Measurements from ENCODE around the gene EMSY. TPM values are rescaled to one million over a fixed set of nuclear protein-coding genes. Genes with fewer than 3 reads are reported as not detected.

Gene EMSY
- total RNA-seq, 2 donors from 2014 or later, result 24.3 to 39.4 TPM

GRCh38 chr11:76480241-76480640 is 35.4 kb downstream of the EMSY start:
- Histone ChIP-seq H3K4me3 (no peak overlapping the region), H3K9me3 (no peaks in the 10 kb centered on the region), H3K4me1 (replicated peaks) (no peaks in the 10 kb centered on the region), H3K27me3 (replicated peaks; ENCODE audit: insufficient read depth) (no peaks in the 10 kb centered on the region), H3K27ac (no peak overlapping the region), H3K36me3 (no peaks in the 10 kb centered on the region)
- TF ChIP-seq POLR2AphosphoS5 (IDR thresholded peaks at IDR 0.05), result no peak
- no peak for TF ChIP-seq CTCF (IDR thresholded peaks at IDR 0.05)
- no peak for TF ChIP-seq POLR2A (IDR thresholded peaks at IDR 0.05)
- intact Hi-C loops (cut with DNase I), result no loop called here
- WGBS, result 97% methylated on average over 3 of the region's 3 CpGs
- DNase-seq (ENCODE audit: low spot score), result no peak

DNA sequence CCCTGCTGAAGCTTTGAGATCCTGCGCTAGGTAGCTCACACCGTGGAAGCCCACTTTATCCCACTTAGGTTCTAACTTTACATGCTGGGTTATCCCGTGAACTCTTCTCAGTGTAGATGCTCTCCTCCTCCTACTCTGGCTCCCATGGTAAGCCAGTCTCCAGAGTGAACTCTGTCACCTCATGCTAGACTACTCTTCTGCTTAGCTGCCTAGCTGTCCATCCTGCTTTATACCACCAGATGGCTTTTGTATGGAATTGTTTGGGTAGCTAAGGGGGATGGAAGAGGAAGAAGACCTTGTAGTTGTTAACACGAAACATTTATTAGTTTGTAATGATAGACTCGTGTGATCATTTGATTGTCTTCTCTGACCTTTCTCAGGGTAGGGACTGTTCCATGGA is 46.8 kb downstream of the EMSY start:
- WGBS, result 85% methylated on average over 5 of the region's 5 CpGs

GRCh38 chr11:76493040-76493439 is 48.2 kb downstream of the EMSY start:
- no peaks in the 10 kb centered on the region for H3K27me3 ChIP-seq (replicated peaks; ENCODE audit: insufficient read depth)
- DNase-seq (ENCODE audit: low spot score), result no peak
- H3K27ac ChIP-seq, result no peak overlapping the region
- no peaks in the 10 kb centered on the region for H3K4me1 ChIP-seq (replicated peaks)
- H3K4me3 ChIP-seq, result no peak overlapping the region
- H3K36me3 ChIP-seq, result no peaks in the 10 kb centered on the region
- no peak for TF ChIP-seq POLR2A (IDR thresholded peaks at IDR 0.05)
- TF ChIP-seq CTCF (IDR thresholded peaks at IDR 0.05), result no peak
- TF ChIP-seq POLR2AphosphoS5 (IDR thresholded peaks at IDR 0.05), result no peak
- intact Hi-C loops (cut with DNase I), result no loop called here
- H3K9me3 ChIP-seq, result no peaks in the 10 kb centered on the region
- 92% methylated on average over 9 of the region's 12 CpGs for WGBS

More for the DNA sequence above, 46.8 kb downstream of the EMSY start:
- Histone ChIP-seq H3K27ac (no peak overlapping the region), H3K4me1 (replicated peaks) (no peaks in the 10 kb centered on the region), H3K9me3 (no peaks in the 10 kb centered on the region), H3K4me3 (no peak overlapping the region), H3K27me3 (replicated peaks; ENCODE audit: insufficient read depth) (no peaks in the 10 kb centered on the region), H3K36me3 (no peaks in the 10 kb centered on the region)
- intact Hi-C loops (cut with DNase I), result no loop called here
- TF ChIP-seq CTCF (IDR thresholded peaks at IDR 0.05) (no peak), POLR2AphosphoS5 (IDR thresholded peaks at IDR 0.05) (no peak), POLR2A (IDR thresholded peaks at IDR 0.05) (no peak)
- DNase-seq (ENCODE audit: low spot score), result no peak

DNA sequence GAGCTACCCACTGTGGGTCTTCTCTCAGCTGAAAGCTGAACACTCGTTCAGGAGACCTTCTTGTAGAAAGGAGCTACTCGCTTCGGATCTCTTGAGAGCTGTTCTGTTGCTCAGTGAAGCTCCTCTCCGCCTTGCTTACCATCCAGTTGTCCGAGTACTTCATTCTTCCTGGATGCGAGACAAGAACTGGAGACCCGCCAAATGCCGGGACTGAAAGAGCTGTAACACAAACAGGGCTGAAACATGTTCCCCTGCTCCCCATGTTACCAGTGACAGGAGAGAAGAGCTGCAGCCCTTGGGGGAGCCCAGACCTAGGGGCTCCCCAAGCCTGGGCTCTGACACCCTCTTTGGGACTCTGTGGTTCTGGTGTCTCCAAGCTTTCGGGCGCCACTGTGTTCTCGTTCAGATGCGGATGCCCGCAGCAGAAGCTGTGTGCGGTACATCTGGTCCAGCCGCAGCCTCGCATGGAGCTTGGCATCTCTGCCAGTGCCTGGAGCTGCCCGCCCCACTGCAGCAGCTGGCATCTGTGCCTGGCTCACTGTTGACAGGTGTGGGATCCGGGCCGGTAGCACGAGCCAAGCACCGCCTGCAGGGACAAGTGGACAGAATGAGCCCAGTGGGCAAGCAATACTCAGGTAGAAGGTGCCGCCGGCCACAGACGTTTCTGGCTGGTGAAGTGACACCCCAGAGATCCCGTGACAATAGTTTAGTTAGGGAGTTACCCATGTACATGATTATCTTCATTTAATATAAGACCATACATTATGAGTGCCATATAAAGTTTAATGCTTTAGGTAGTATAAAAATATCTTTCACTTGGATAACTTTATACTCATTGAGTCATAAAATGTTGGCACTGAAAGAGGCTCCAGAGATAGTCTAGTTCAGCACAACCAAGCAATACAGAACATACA is 49.1 kb downstream of the EMSY start:
- no peaks in the 10 kb centered on the region for H3K4me1 ChIP-seq (replicated peaks)
- H3K27me3 ChIP-seq (replicated peaks; ENCODE audit: insufficient read depth), result no peaks in the 10 kb centered on the region
- TF ChIP-seq POLR2AphosphoS5 (IDR thresholded peaks at IDR 0.05) (no peak), CTCF (IDR thresholded peaks at IDR 0.05) (no peak), POLR2A (IDR thresholded peaks at IDR 0.05) (no peak)
- no peaks in the 10 kb centered on the region for H3K9me3 ChIP-seq
- intact Hi-C loops (cut with DNase I), result no loop called here
- no peaks in the 10 kb centered on the region for H3K36me3 ChIP-seq
- WGBS, result 93% methylated on average over 22 of the region's 25 CpGs
- no peak overlapping the region for H3K4me3 ChIP-seq
- no peak overlapping the region for H3K27ac ChIP-seq
- DNase-seq (ENCODE audit: low spot score), result no peak

DNA sequence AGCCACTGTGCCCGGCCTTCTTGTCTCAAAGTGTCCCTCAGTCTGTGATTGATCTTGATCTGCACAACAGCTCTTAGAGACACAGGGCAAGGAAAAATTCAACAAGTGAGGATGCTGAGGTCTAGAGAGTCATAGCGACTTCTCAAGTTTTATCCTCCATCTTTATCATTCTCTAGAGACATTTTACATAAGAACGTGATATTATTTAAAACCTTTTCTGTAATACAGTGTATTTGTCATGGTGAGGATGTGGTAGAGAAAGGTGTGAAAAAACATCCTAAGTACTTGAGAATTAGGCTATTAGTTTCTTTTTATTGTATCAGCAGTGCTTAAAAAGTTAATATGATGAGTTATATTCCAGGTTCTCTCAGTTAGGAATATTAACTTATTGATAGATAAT is 50.2 kb downstream of the EMSY start:
- H3K27me3 ChIP-seq (replicated peaks; ENCODE audit: insufficient read depth), result no peaks in the 10 kb centered on the region
- H3K4me1 ChIP-seq (replicated peaks), result no peaks in the 10 kb centered on the region
- H3K36me3 ChIP-seq, result no peaks in the 10 kb centered on the region
- 98% methylated on average over 3 of the region's 3 CpGs for WGBS
- no peak for DNase-seq (ENCODE audit: low spot score)
- no peak overlapping the region for H3K27ac ChIP-seq
- no peak overlapping the region for H3K4me3 ChIP-seq
- no peaks in the 10 kb centered on the region for H3K9me3 ChIP-seq
- intact Hi-C loops (cut with DNase I), result no loop called here
- TF ChIP-seq CTCF (IDR thresholded peaks at IDR 0.05) (no peak), POLR2A (IDR thresholded peaks at IDR 0.05) (no peak), POLR2AphosphoS5 (IDR thresholded peaks at IDR 0.05) (no peak)

Data from prostate gland (tissue), 2 donors.